ENCODE data around the gene GRK2. TPM values are rescaled to one million over a fixed set of nuclear protein-coding genes. Genes with fewer than 3 reads are reported as not detected.

GRK2 gene
- total RNA-seq, 1 donor from 2014 or later: 52.2 TPM

GRCh38 chr11:67250059-67251043, 15.9 kb upstream of the GRK2 start:
- Mint-ChIP-seq H3K9me3 (ENCODE audit: unreplicated experiment) (peaks cover 4% of the 10 kb centered on the region), H3K36me3 (ENCODE audit: unreplicated experiment) (no peaks in the 10 kb centered on the region), H3K4me3 (ENCODE audit: unreplicated experiment) (no peak overlapping the region), H3K27me3 (ENCODE audit: unreplicated experiment) (no peaks in the 10 kb centered on the region), H3K27ac (ENCODE audit: unreplicated experiment) (no peak overlapping the region), H3K4me1 (ENCODE audit: low read depth, unreplicated experiment) (no peaks in the 10 kb centered on the region)
- DNase-seq: no peak
- no peak for TF ChIP-seq CTCF (IDR thresholded peaks at IDR 0.05; ENCODE audit: partially characterized antibody, unreplicated experiment)

GRCh38 chr11:67251841-67252240, 14.4 kb upstream of the GRK2 start:
- Mint-ChIP-seq H3K9me3 (ENCODE audit: unreplicated experiment) (peaks cover 7% of the 10 kb centered on the region), H3K4me3 (ENCODE audit: unreplicated experiment) (no peak overlapping the region), H3K27me3 (ENCODE audit: unreplicated experiment) (no peaks in the 10 kb centered on the region), H3K4me1 (ENCODE audit: low read depth, unreplicated experiment) (no peaks in the 10 kb centered on the region), H3K27ac (ENCODE audit: unreplicated experiment) (no peak overlapping the region), H3K36me3 (ENCODE audit: unreplicated experiment) (no peaks in the 10 kb centered on the region)
- no peak for DNase-seq
- TF ChIP-seq CTCF (IDR thresholded peaks at IDR 0.05; ENCODE audit: partially characterized antibody, unreplicated experiment): no peak

GRCh38 chr11:67252831-67253239, 13.4 kb upstream of the GRK2 start:
- Mint-ChIP-seq H3K27ac (ENCODE audit: unreplicated experiment) (no peak overlapping the region), H3K36me3 (ENCODE audit: unreplicated experiment) (no peaks in the 10 kb centered on the region), H3K27me3 (ENCODE audit: unreplicated experiment) (no peaks in the 10 kb centered on the region), H3K4me1 (ENCODE audit: low read depth, unreplicated experiment) (no peaks in the 10 kb centered on the region), H3K9me3 (ENCODE audit: unreplicated experiment) (peaks cover 7% of the 10 kb centered on the region), H3K4me3 (ENCODE audit: unreplicated experiment) (no peak overlapping the region)
- DNase-seq: peak; percentile 23
- no peak for TF ChIP-seq CTCF (IDR thresholded peaks at IDR 0.05; ENCODE audit: partially characterized antibody, unreplicated experiment)

GRCh38 chr11:67253872-67254624, 12.2 kb upstream of the GRK2 start:
- no peak for DNase-seq
- Mint-ChIP-seq H3K4me3 (ENCODE audit: unreplicated experiment) (no peak overlapping the region), H3K27me3 (ENCODE audit: unreplicated experiment) (peaks cover 2% of the 10 kb centered on the region), H3K9me3 (ENCODE audit: unreplicated experiment) (peaks cover 7% of the 10 kb centered on the region), H3K36me3 (ENCODE audit: unreplicated experiment) (no peaks in the 10 kb centered on the region), H3K4me1 (ENCODE audit: low read depth, unreplicated experiment) (no peaks in the 10 kb centered on the region), H3K27ac (ENCODE audit: unreplicated experiment) (no peak overlapping the region)
- no peak for TF ChIP-seq CTCF (IDR thresholded peaks at IDR 0.05; ENCODE audit: partially characterized antibody, unreplicated experiment)
